HG02970 (cell line): ENCODE measurements around the gene FXR2.
A peak's percentile ranks its signal among the peaks of the same experiment; 100 is the strongest.
"Not testable (repeated sequence)": the region's sequence is repeated elsewhere in the genome, so short reads cannot be mapped to it uniquely, and the experiment has no call there.

Experiments used
- ATAC-seq: cut with Tn5 transposase; IDR thresholded peaks from one replicate; pipeline ENCODE4 v1.9.1; 2021; ENCODE audit warnings: mild to moderate bottlenecking, moderate library complexity, moderate number of reproducible peaks; ENCODE audit not compliant: unreplicated experiment, low FRiP score

Gene FXR2

GRCh38 chr17:7614425-7615264 lies at the start of gene FXR2:
TSS of gene FXR2 (minus strand) at chr17:7614897. CDS start at chr17:7614532, 365 bp downstream.
- peak; percentile 92 for ATAC-seq

GRCh38 chr17:7656958-7657609 lies 42.4 kb upstream of the FXR2 start:
- no peak for ATAC-seq

- ATAC-seq = no peak
These were observed 40.8 kb upstream of the FXR2 start for GRCh38 chr17:7655541-7655840.

- no peak for ATAC-seq
These were observed 40.3 kb upstream of the FXR2 start for GRCh38 chr17:7654832-7655540.

- ATAC-seq = no peak
These were observed 38.0 kb upstream of the FXR2 start for GRCh38 chr17:7652388-7653356.

- no peak for ATAC-seq
These were observed 37.1 kb upstream of the FXR2 start for GRCh38 chr17:7651665-7652387.

- ATAC-seq = no peak
These were observed 36.5 kb upstream of the FXR2 start for GRCh38 chr17:7651097-7651664.

- no peak for ATAC-seq
These were observed 35.9 kb upstream of the FXR2 start, which contains the start of gene ATP1B2 for GRCh38 chr17:7650509-7651096. TSS of gene ATP1B2 (plus strand) at chr17:7650926. CDS start at chr17:7651519, 593 bp downstream.

- ATAC-seq = no peak
These were observed 32.3 kb upstream of the FXR2 start for GRCh38 chr17:7647018-7647417.

GRCh38 chr17:7646457-7646856 lies 31.8 kb upstream of the FXR2 start:
- no peak for ATAC-seq

GRCh38 chr17:7644775-7645174 lies 30.1 kb upstream of the FXR2 start:
- no peak for ATAC-seq

GRCh38 chr17:7641635-7642034 lies 26.9 kb upstream of the FXR2 start:
- ATAC-seq = not testable (repeated sequence)

- no peak for ATAC-seq
These were observed 26.1 kb upstream of the FXR2 start for GRCh38 chr17:7640783-7641182.

- no peak for ATAC-seq
These were observed 21.5 kb upstream of the FXR2 start for GRCh38 chr17:7636163-7636562.

- ATAC-seq = no peak
These were observed 19.7 kb upstream of the FXR2 start for GRCh38 chr17:7634384-7634783.

GRCh38 chr17:7633093-7633492 lies 18.4 kb upstream of the FXR2 start:
- ATAC-seq = no peak

- no peak for ATAC-seq
These were observed 17.8 kb upstream of the FXR2 start for GRCh38 chr17:7632492-7632894.

GRCh38 chr17:7631398-7632380 lies 17.0 kb upstream of the FXR2 start:
- ATAC-seq = no peak
